K562 (cell line): ENCODE data around the gene KLK8. TPM values are rescaled to one million over a fixed set of nuclear protein-coding genes. Genes with fewer than 3 reads are reported as not detected.

Experiments used
- ATAC-seq: fragments of 200-7000 bp; cut with Tn5 transposase; 3 replicates; pipeline ENCODE4 v1.9.1; 2020; ENCODE audit warnings: moderate library complexity
- BruUV-seq: library from RNA; stranded (reverse); fragments of 400-500 nt; replicated peaks from 2 replicates; lab custom pipeline; 2021; lab: Mats Ljungman, UMichigan
- CTCF ChIA-PET: fragments of 300-600 bp; formaldehyde crosslinking; extraction: SDS; loops from one replicate; lab custom pipeline; 2021; ENCODE audit warnings: low intra/inter-chr PET ratio; lab: Yijun Ruan, JAX
- POLR2A ChIA-PET: fragments of 300-600, 350-650 bp; sonication (Branson Sonifier 250); formaldehyde crosslinking; extraction: SDS; loops from one replicate; lab custom pipeline; 2021; ENCODE audit warnings: antibody characterized with exemption, inconsistent platforms; lab: Yijun Ruan, JAX
- DNase-seq, 4 experiments: peaks; one replicate each; pipeline versions ENCODE4 v3.0.0 to v3.0.0-alpha.2; 2011 to 2018; ENCODE audit warnings: low spot score in 3 of 4, mixed read lengths in 3 of 4; ENCODE audit errors: extremely low read depth in 1 of 4
- FAIRE-seq: peaks from 2 replicates; lab custom pipeline; 2011; peaks lifted over from hg19 to GRCh38; lab: Jason Lieb, UNC
- H2AFZ ChIP-seq: 2 replicates; pipeline ENCODE4 v1.6.0; 2011; ENCODE audit warnings: low read depth, low read length, control low read depth, inconsistent platforms
- H3K27ac ChIP-seq: fragments of 200-600 bp; 3 replicates; pipeline ENCODE4 v1.8.0; 2011; ENCODE audit warnings: low read depth, mild to moderate bottlenecking, control low read depth, inconsistent platforms, low read length, moderate library complexity, mixed read lengths; ENCODE audit errors: extremely low read depth
- H3K27me3 ChIP-seq, 2 experiments: fragments of 300-600 bp in 1 of 2; 2 replicates in 1 of 2; 3 replicates in 1 of 2; pipeline versions ENCODE4 v1.6.0 to v1.8.0; 2011; ENCODE audit warnings: inconsistent platforms in 2 of 2, low read length in 2 of 2, mild to moderate bottlenecking in 1 of 2, mixed read lengths in 1 of 2, moderate library complexity in 1 of 2; ENCODE audit not compliant: control insufficient read depth in 2 of 2, insufficient read depth in 2 of 2
- H3K36me3 ChIP-seq: fragments of 300-600 bp; 3 replicates; pipeline ENCODE4 v1.8.0; 2011; ENCODE audit warnings: mild to moderate bottlenecking, low read length, inconsistent platforms; ENCODE audit not compliant: control insufficient read depth, insufficient read depth
- H3K4me1 ChIP-seq, 2 experiments: fragments of 200-600 bp in 1 of 2; replicated peaks in 1 of 2; 2 replicates in 1 of 2; 3 replicates in 1 of 2; pipeline versions ENCODE4 v1.5.1 to v1.8.0; 2011; ENCODE audit warnings: inconsistent platforms in 2 of 2, low read length in 2 of 2, mild to moderate bottlenecking in 1 of 2, mixed read lengths in 1 of 2, moderate library complexity in 1 of 2; ENCODE audit not compliant: control insufficient read depth in 2 of 2, insufficient read depth in 2 of 2
- H3K4me2 ChIP-seq: 2 replicates; pipeline ENCODE4 v1.6.1; 2011; ENCODE audit warnings: low read length, control low read depth, inconsistent platforms, mixed read lengths; ENCODE audit not compliant: insufficient read depth
- H3K4me3 ChIP-seq: fragments of 200-600 bp; sonication (generic), shearing (Covaris generic); 2 replicates; pipeline ENCODE4 v1.5.1; 2016; ENCODE audit warnings: control low read depth, inconsistent platforms
- H3K79me2 ChIP-seq: fragments of 200-600 bp; 3 replicates; pipeline ENCODE4 v1.8.0; 2011; ENCODE audit warnings: low read length, inconsistent platforms; ENCODE audit not compliant: control insufficient read depth, insufficient read depth
- H3K9ac ChIP-seq, 2 experiments: 2 replicates each; pipeline versions ENCODE4 v1.6.0 to v1.6.1; 2011; ENCODE audit warnings: low read depth in 2 of 2, low read length in 2 of 2, control low read depth in 1 of 2, inconsistent platforms in 1 of 2, mild to moderate bottlenecking in 1 of 2, mixed read lengths in 1 of 2; ENCODE audit not compliant: insufficient read depth in 1 of 2
- H3K9me1 ChIP-seq: one replicate; pipeline ENCODE4 v1.6.0; 2011; ENCODE audit warnings: inconsistent platforms, mild to moderate bottlenecking, low read length, moderate library complexity; ENCODE audit not compliant: control insufficient read depth, insufficient read depth
- H3K9me3 ChIP-seq: replicated peaks from 2 replicates; pipeline ENCODE4 v1.5.1; 2011; ENCODE audit warnings: low read depth, low read length, inconsistent platforms; ENCODE audit not compliant: control insufficient read depth, insufficient read depth
- H4K20me1 ChIP-seq: replicated peaks from 2 replicates; pipeline ENCODE4 v1.6.1; 2011; ENCODE audit warnings: low read length, inconsistent platforms, mixed read lengths; ENCODE audit not compliant: control insufficient read depth, insufficient read depth
- ARID4B ChIP-seq: sonication (generic); formaldehyde crosslinking; IDR thresholded peaks from 2 replicates; pipeline ENCODE4 v1.8.0; 2022; ENCODE audit warnings: mild to moderate bottlenecking, missing genetic modification reagents
- ZBED1 ChIP-seq: IDR thresholded peaks from 2 replicates; pipeline ENCODE4 v1.6.1; 2014
- WGBS: fragments of 100-300 bp; shearing (Covaris generic); methylation state at CpG from one replicate; pipeline ENCODE4 v1.1.6; 2016; ENCODE audit warnings: low coverage, mixed read lengths; ENCODE audit not compliant: insufficient coverage; ENCODE audit errors: missing lambda C conversion rate; 5-methylcytosine and 5-hydroxymethylcytosine counted together
- in situ Hi-C: fragments of 300-500 bp; cut with MboI; formaldehyde crosslinking; loops from 4 replicates; pipeline ENCODE4 v1.15.0; 2018; ENCODE audit warnings: inconsistent platforms, mixed read lengths
- intact Hi-C: fragments of 100-400 bp; cut with micrococcal nuclease; formaldehyde crosslinking; loops from 2 replicates; pipeline ENCODE4 v1.14.2; 2022
- polyA plus RNA-seq, 8 experiments: library from polyadenylated mRNA; depleted of rRNA in 4 of 8; stranded (reverse) in 5 of 8; unstranded in 3 of 8; fragments of >200 nt; fragmentation: Nextera tagmentation in 2 of 8; fragmentation: Illumina TruSeq in 1 of 8; extraction: Ambion mirVana in 2 of 8; extraction: Trizol in 1 of 8; gene quantifications; 2 replicates each; pipeline versions ENCODE4 v1.2.1 to v1.2.3, GENCODE V29; 2011 to 2014; ENCODE audit warnings: inconsistent platforms in 1 of 8, missing spikeins in 1 of 8
- total RNA-seq, 7 experiments: library from RNA; depleted of rRNA in 6 of 7; stranded (reverse); fragments of >200 nt in 6 of 7; fragmentation: Illumina TruSeq in 2 of 7; extraction: Trizol in 2 of 7; gene quantifications; 2 replicates each; pipeline versions ENCODE4 v1.2.1 to v1.2.3, GENCODE V29; 2011 to 2021; ENCODE audit warnings: low replicate concordance in 1 of 7

KLK8 gene
- total and polyA plus RNA-seq, 9 of the 15 experiments (the other 6 are each of a cell fraction or from before 2014, with no cell fraction given): 0.37 to 1.7 (median 0.76) TPM

GRCh38 chr19:50974702-50975556, 26.5 kb downstream of the KLK8 start:
- H3K4me3 ChIP-seq: no peak overlapping the region
- H4K20me1 ChIP-seq: no peaks in the 10 kb centered on the region
- H3K4me1 ChIP-seq: no peaks in the 10 kb centered on the region; a peak in 1 of 5 replicates
- no peaks in the 10 kb centered on the region for H3K79me2 ChIP-seq
- 0% methylated on average over 1 of the region's 9 CpGs for WGBS
- no peaks in the 10 kb centered on the region for H3K9me3 ChIP-seq
- peaks cover 7 to 24% of the 10 kb centered on the region in 2 experiments; a peak in 4 of 5 replicates for H3K27me3 ChIP-seq
- DNase-seq (no peak), FAIRE-seq (no peak), ATAC-seq (no peak)
- no peaks in the 10 kb centered on the region for H3K36me3 ChIP-seq
- no peak overlapping the region for H2AFZ ChIP-seq
- intact Hi-C loops: no loop called here
- no peak overlapping the region for H3K9ac ChIP-seq
- CTCF ChIA-PET: no interaction called here
- H3K27ac ChIP-seq: no peak overlapping the region
- no TSS peak for BruUV-seq
- no peaks in the 10 kb centered on the region for H3K9me1 ChIP-seq
- TF ChIP-seq ARID4B (no peak), ZBED1 (no peak)
- in situ Hi-C loops: no loop called here
- no peak overlapping the region for H3K4me2 ChIP-seq
- POLR2A ChIA-PET: no interaction called here
